Keratinocyte (primary cell): ENCODE results near the gene SLC4A1AP. TPM values are rescaled to one million over a fixed set of nuclear protein-coding genes. Genes with fewer than 3 reads are reported as not detected.

Experiments
- DNase-seq: peaks from one replicate; pipeline ENCODE4 v3.0.0-alpha.2; 2011; ENCODE audit warnings: low read depth, missing footprints, low spot score
- FAIRE-seq: peaks from 2 replicates; lab custom pipeline; 2011; peaks lifted over from hg19 to GRCh38; lab: Jason Lieb, UNC
- H2AFZ ChIP-seq: 2 replicates; pipeline ENCODE4 v1.6.0; 2012; ENCODE audit warnings: low read length, control low read depth, inconsistent platforms; ENCODE audit not compliant: control insufficient read depth
- H3K27ac ChIP-seq: 2 replicates; pipeline ENCODE4 v1.5.1; 2011; ENCODE audit warnings: low read length; ENCODE audit not compliant: control insufficient read depth, insufficient read depth
- H3K27me3 ChIP-seq: 3 replicates; pipeline ENCODE4 v1.6.0; 2011; ENCODE audit warnings: low read length; ENCODE audit not compliant: control insufficient read depth, insufficient read depth; ENCODE audit errors: extremely low read depth
- H3K36me3 ChIP-seq, 2 experiments: 2 replicates in 1 of 2; 3 replicates in 1 of 2; pipeline ENCODE4 v1.5.1; 2011; ENCODE audit warnings: low read length in 2 of 2, mild to moderate bottlenecking in 1 of 2; ENCODE audit not compliant: control insufficient read depth in 2 of 2, insufficient read depth in 2 of 2; ENCODE audit errors: extremely low read depth in 1 of 2
- H3K4me1 ChIP-seq: 3 replicates; pipeline ENCODE4 v1.5.1; 2011; ENCODE audit warnings: low read length; ENCODE audit not compliant: control insufficient read depth, insufficient read depth; ENCODE audit errors: extremely low read depth
- H3K4me2 ChIP-seq: 3 replicates; pipeline ENCODE4 v1.6.0; 2011; ENCODE audit warnings: low read depth, low read length; ENCODE audit not compliant: control insufficient read depth, insufficient read depth; ENCODE audit errors: extremely low read depth
- H3K4me3 ChIP-seq, 3 experiments: fragments of 200-600 bp in 1 of 3; sonication (generic) in 1 of 3; 2 replicates in 2 of 3; 3 replicates in 1 of 3; pipeline ENCODE4 v1.5.1; 2011 to 2016; ENCODE audit warnings: low read length in 3 of 3, mild to moderate bottlenecking in 3 of 3, control low read depth in 2 of 3, inconsistent platforms in 1 of 3, low read depth in 1 of 3, mixed read lengths in 1 of 3, mixed run types in 1 of 3, moderate library complexity in 1 of 3; ENCODE audit not compliant: control insufficient read depth in 2 of 3, insufficient read depth in 2 of 3; ENCODE audit errors: extremely low read depth in 1 of 3
- H3K79me2 ChIP-seq: 2 replicates; pipeline ENCODE4 v1.6.0; 2012; ENCODE audit warnings: low read length; ENCODE audit not compliant: control insufficient read depth, insufficient read depth
- H3K9ac ChIP-seq: 3 replicates; pipeline ENCODE4 v1.6.0; 2011; ENCODE audit warnings: low read length; ENCODE audit not compliant: control insufficient read depth, insufficient read depth; ENCODE audit errors: extremely low read depth
- H3K9me1 ChIP-seq: 3 replicates; pipeline ENCODE4 v1.6.0; 2011; ENCODE audit warnings: low read length; ENCODE audit not compliant: control insufficient read depth, insufficient read depth; ENCODE audit errors: extremely low read depth
- H3K9me3 ChIP-seq: 2 replicates; pipeline ENCODE4 v1.5.1; 2012; ENCODE audit warnings: low read depth, low read length; ENCODE audit not compliant: control insufficient read depth
- H4K20me1 ChIP-seq: 3 replicates; pipeline ENCODE4 v1.6.0; 2011; ENCODE audit warnings: low read length; ENCODE audit not compliant: control insufficient read depth, insufficient read depth; ENCODE audit errors: extremely low read depth
- CTCF ChIP-seq, 3 experiments: IDR thresholded peaks in 1 of 3; conservative IDR thresholded peaks in 1 of 3; optimal IDR thresholded peaks in 1 of 3; 2 replicates in 2 of 3; 3 replicates in 1 of 3; pipeline versions ENCODE3 to v1.5.1; 2011; ENCODE audit warnings: low read length in 3 of 3, mild to moderate bottlenecking in 3 of 3, moderate library complexity in 2 of 3, control low read depth in 1 of 3, inconsistent platforms in 1 of 3; ENCODE audit not compliant: insufficient read depth in 2 of 3; ENCODE audit errors: extremely low read depth in 1 of 3
- EZH2 ChIP-seq: IDR thresholded peaks from one replicate; pipeline ENCODE4 v1.6.1; 2012; ENCODE audit warnings: inconsistent platforms, mild to moderate bottlenecking, low read length, moderate library complexity
- dilution Hi-C: fragments of 300-500 bp; cut with MboI; formaldehyde crosslinking; loops from one replicate; pipeline ENCODE4 v1.7.0; 2020; ENCODE audit warnings: low sequenced_read_pairs; ENCODE audit not compliant: extremely low pct_ligation_motif_present
- polyA plus RNA-seq, 5 experiments: library from polyadenylated mRNA; depleted of rRNA in 3 of 5; stranded (reverse) in 3 of 5; stranded (forward) in 1 of 5; unstranded in 1 of 5; fragments of >200 nt; gene quantifications; 1 replicate in 1 of 5; 2 replicates in 3 of 5; 3 replicates in 1 of 5; pipeline versions ENCODE4 v1.2.1 to v1.2.3, GENCODE V29; 2011 to 2012; ENCODE audit warnings: missing spikeins in 2 of 5, low read depth in 1 of 5, low replicate concordance in 1 of 5

The SLC4A1AP gene
- polyA plus RNA-seq, 1 donor (not counting 4 experiments of a cell fraction or from before 2014, with no cell fraction given) = 17.0 TPM

- H3K79me2 ChIP-seq = no peaks in the 10 kb centered on the region
- H3K9me3 ChIP-seq = no peaks in the 10 kb centered on the region
- H3K36me3 ChIP-seq = peaks cover 11 to 13% of the 10 kb centered on the region in 2 experiments
- DNase-seq = no peak
- H3K9me1 ChIP-seq = no peaks in the 10 kb centered on the region
- H3K9ac ChIP-seq = no peak overlapping the region
- no peak overlapping the region for H3K27ac ChIP-seq
- H4K20me1 ChIP-seq = no peaks in the 10 kb centered on the region
- H2AFZ ChIP-seq = no peak overlapping the region
- H3K27me3 ChIP-seq = no peaks in the 10 kb centered on the region
- TF ChIP-seq CTCF (optimal IDR thresholded peaks at IDR 0.05 in 1 of 3, IDR thresholded peaks at IDR 0.05 in 1 of 3, conservative IDR thresholded peaks at IDR 0.05 in 1 of 3; ENCODE audit: extremely low read depth in 1 of 3, insufficient read depth in 2 of 3, low read length in 3 of 3) (no peak), EZH2 (no peak)
- H3K4me1 ChIP-seq = peaks cover 3% of the 10 kb centered on the region
- no peak for FAIRE-seq
- no peak overlapping the region for H3K4me3 ChIP-seq
- dilution Hi-C loops = no loop called here
- H3K4me2 ChIP-seq = no peak overlapping the region
Measured at GRCh38 chr2:27647289-27647688, 16.4 kb upstream of the SLC4A1AP start.

- no peak for TF ChIP-seq EZH2
- no peak for TF ChIP-seq CTCF (optimal IDR thresholded peaks at IDR 0.05 in 1 of 3, IDR thresholded peaks at IDR 0.05 in 1 of 3, conservative IDR thresholded peaks at IDR 0.05 in 1 of 3; ENCODE audit: extremely low read depth in 1 of 3, insufficient read depth in 2 of 3, low read length in 3 of 3)
- no peaks in the 10 kb centered on the region for H3K79me2 ChIP-seq
- DNase-seq (no peak), FAIRE-seq (no peak)
- H3K27ac ChIP-seq = no peak overlapping the region
- H3K4me2 ChIP-seq = no peak overlapping the region
- peaks cover 7% of the 10 kb centered on the region for H3K4me1 ChIP-seq
- H3K36me3 ChIP-seq = peaks cover 11 to 12% of the 10 kb centered on the region in 2 experiments
- H3K4me3 ChIP-seq = no peak overlapping the region
- no peaks in the 10 kb centered on the region for H4K20me1 ChIP-seq
- no peak overlapping the region for H2AFZ ChIP-seq
- no peaks in the 10 kb centered on the region for H3K9me1 ChIP-seq
- H3K9me3 ChIP-seq = no peaks in the 10 kb centered on the region
- dilution Hi-C loops = no loop called here
- H3K27me3 ChIP-seq = no peaks in the 10 kb centered on the region
- H3K9ac ChIP-seq = no peak overlapping the region
Measured at GRCh38 chr2:27647737-27648136, 16.0 kb upstream of the SLC4A1AP start.
